Measurements from ENCODE around the gene MXRA5.

Gene MXRA5

GRCh38 chrX:3320471-3321046 is 25.9 kb downstream of the MXRA5 start:
- no peak for DNase-seq (ENCODE audit: low read depth)
- TF ChIP-seq, protein P1, sequence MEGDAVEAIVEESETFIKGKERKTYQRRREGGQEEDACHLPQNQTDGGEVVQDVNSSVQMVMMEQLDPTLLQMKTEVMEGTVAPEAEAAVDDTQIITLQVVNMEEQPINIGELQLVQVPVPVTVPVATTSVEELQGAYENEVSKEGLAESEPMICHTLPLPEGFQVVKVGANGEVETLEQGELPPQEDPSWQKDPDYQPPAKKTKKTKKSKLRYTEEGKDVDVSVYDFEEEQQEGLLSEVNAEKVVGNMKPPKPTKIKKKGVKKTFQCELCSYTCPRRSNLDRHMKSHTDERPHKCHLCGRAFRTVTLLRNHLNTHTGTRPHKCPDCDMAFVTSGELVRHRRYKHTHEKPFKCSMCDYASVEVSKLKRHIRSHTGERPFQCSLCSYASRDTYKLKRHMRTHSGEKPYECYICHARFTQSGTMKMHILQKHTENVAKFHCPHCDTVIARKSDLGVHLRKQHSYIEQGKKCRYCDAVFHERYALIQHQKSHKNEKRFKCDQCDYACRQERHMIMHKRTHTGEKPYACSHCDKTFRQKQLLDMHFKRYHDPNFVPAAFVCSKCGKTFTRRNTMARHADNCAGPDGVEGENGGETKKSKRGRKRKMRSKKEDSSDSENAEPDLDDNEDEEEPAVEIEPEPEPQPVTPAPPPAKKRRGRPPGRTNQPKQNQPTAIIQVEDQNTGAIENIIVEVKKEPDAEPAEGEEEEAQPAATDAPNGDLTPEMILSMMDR (conservative IDR thresholded peaks at IDR 0.05; ENCODE audit: low read depth, low read length), result no peak
- H3K4me3 ChIP-seq (ENCODE audit: low read depth, low read length), result no peak overlapping the region

DNA sequence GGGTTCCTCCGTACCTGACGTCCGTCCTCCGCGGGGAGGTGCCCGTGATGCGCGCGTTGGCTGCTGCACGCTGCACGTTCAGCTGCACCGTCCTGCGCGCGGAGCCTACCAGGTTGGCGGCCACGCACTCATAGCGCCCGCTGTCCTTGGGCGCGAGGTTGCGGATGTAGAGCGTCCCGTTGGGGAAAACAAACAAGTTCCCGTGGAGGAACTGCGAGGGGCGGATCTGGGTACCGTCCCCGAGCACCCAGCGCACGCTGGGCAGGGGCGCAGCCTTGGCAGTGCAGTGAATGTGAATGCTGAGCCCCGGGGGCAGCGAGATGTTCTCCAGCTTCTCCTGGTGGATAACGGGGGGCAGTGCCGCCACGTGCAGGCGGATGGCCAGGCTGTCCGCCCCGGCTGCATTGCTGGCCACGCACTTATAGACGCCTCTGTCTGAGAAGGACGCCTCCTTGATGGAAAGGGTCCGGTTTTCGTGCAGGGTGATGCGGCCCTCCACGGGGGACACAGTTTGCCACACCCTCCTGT is 29.2 kb downstream of the MXRA5 start:
- no peak for DNase-seq (ENCODE audit: low read depth)
- no peak overlapping the region for H3K4me3 ChIP-seq (ENCODE audit: low read depth, low read length)
- TF ChIP-seq, protein P1 (conservative IDR thresholded peaks at IDR 0.05; ENCODE audit: low read depth, low read length), result no peak

DNA sequence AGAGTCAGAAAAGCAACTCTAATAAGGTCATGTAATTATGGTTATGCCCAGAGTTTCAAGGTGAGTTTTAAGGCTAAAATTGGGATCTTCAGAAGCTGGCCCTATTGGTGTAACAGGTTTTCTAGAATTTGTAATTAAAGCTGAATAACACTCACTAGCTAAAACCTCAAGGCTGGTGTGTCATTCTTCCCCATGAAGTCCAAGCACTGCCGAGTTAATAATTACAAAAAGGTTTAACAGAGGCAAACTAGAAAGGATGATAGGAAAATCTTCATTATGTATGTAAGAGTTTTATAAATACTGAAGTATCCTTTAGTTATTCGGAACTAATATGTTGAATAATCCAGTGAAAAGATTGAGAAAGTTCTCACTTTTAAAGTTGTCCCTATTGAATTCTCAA is 34.3 kb downstream of the MXRA5 start:
- no peak for DNase-seq (ENCODE audit: low read depth)

GRCh38 chrX:3307881-3308280 is 38.6 kb downstream of the MXRA5 start:
- DNase-seq (ENCODE audit: low read depth), result no peak
- TF ChIP-seq, protein P1 (conservative IDR thresholded peaks at IDR 0.05; ENCODE audit: low read depth, low read length), result no peak
- H3K4me3 ChIP-seq (ENCODE audit: low read depth, low read length), result no peak overlapping the region

More for the DNA sequence above, 34.3 kb downstream of the MXRA5 start:
- H3K4me3 ChIP-seq (ENCODE audit: low read depth, low read length), result no peak overlapping the region
- TF ChIP-seq, protein P1 (conservative IDR thresholded peaks at IDR 0.05; ENCODE audit: low read depth, low read length), result no peak

GRCh38 chrX:3299636-3300035 is 46.8 kb downstream of the MXRA5 start:
- no peak overlapping the region for H3K4me3 ChIP-seq (ENCODE audit: low read depth, low read length)
- peak; percentile 37 for DNase-seq (ENCODE audit: low read depth)
- TF ChIP-seq, protein P1 (conservative IDR thresholded peaks at IDR 0.05; ENCODE audit: low read depth, low read length), result no peak

- TF ChIP-seq, protein P1 (conservative IDR thresholded peaks at IDR 0.05; ENCODE audit: low read depth, low read length), result no peak
- no peak overlapping the region for H3K4me3 ChIP-seq (ENCODE audit: low read depth, low read length)
- peak; percentile 13 for DNase-seq (ENCODE audit: low read depth)
Measured at GRCh38 chrX:3295731-3296130, 50.7 kb downstream of the MXRA5 start.

GRCh38 chrX:3293251-3293650 is 53.2 kb downstream of the MXRA5 start:
- TF ChIP-seq, protein P1 (conservative IDR thresholded peaks at IDR 0.05; ENCODE audit: low read depth, low read length), result no peak
- DNase-seq (ENCODE audit: low read depth), result peak; percentile 33
- no peak overlapping the region for H3K4me3 ChIP-seq (ENCODE audit: low read depth, low read length)

Measured in choroid plexus epithelial cell (primary cell).